Measurements from ENCODE around the gene ATP2B3. TPM values are rescaled to one million over a fixed set of nuclear protein-coding genes. Genes with fewer than 3 reads are reported as not detected.

The ATP2B3 gene
- total and polyA plus RNA-seq, 2 of the 4 experiments (the other 2 are of a cell fraction), result under 0.01 to 0.03 TPM

- Histone ChIP-seq H4K8ac (ENCODE audit: low read depth in 2 of 2, low read length in 2 of 2) (no peak overlapping the region), H2BK120ac (ENCODE audit: low read depth, low read length) (no peak overlapping the region), H2BK5ac (ENCODE audit: low read depth, low read length, poor library complexity, severe bottlenecking) (no peak overlapping the region), H3K9me3 (ENCODE audit: control insufficient read depth, insufficient read depth, low read length) (peaks cover 8% of the 10 kb centered on the region), H3K14ac (replicated peaks; ENCODE audit: low read depth, low read length) (no peak overlapping the region), H2BK20ac (ENCODE audit: low read depth, low read length) (no peak overlapping the region), H3K18ac (ENCODE audit: low read depth, low read length) (no peak overlapping the region), H3K79me1 (ENCODE audit: low read depth in 1 of 2, low read length in 2 of 2) (no peaks in the 10 kb centered on the region), H3K4me1 (ENCODE audit: control insufficient read depth, insufficient read depth, low read length) (no peaks in the 10 kb centered on the region), H3K9ac (ENCODE audit: low read depth, low read length) (no peak overlapping the region), H3K27ac (ENCODE audit: insufficient read depth, low read length) (no peak overlapping the region), H4K20me1 (ENCODE audit: insufficient read depth, low read length) (no peaks in the 10 kb centered on the region), H3K9me1 (ENCODE audit: insufficient read depth, low read length) (no peaks in the 10 kb centered on the region), H4K91ac (ENCODE audit: insufficient read depth, low read depth, low read length) (no peak overlapping the region), H2BK15ac (ENCODE audit: low read depth, low read length) (no peak overlapping the region), H3K4me3 (ENCODE audit: insufficient read depth, low read depth, low read length) (no peak overlapping the region), H3K4ac (ENCODE audit: low read depth, low read length) (no peak overlapping the region), H3K23ac (ENCODE audit: low read depth, low read length) (no peak overlapping the region), H3K27me3 (ENCODE audit: control insufficient read depth, insufficient read depth, low read length) (peaks cover 27% of the 10 kb centered on the region), H3K4me2 (ENCODE audit: low read depth, low read length) (no peak overlapping the region), H2AK9ac (replicated peaks; ENCODE audit: low read depth, low read length, poor library complexity) (no peak overlapping the region), H2AFZ (replicated peaks; ENCODE audit: low read length, poor library complexity) (peak overlapping the region; percentile 8), H4K5ac (ENCODE audit: low read depth, low read length) (no peak overlapping the region), H3K56ac (ENCODE audit: extremely low read depth, insufficient read depth, low read length) (no peak overlapping the region), H2AK5ac (ENCODE audit: low read depth, low read length) (no peak overlapping the region), H3K36me3 (ENCODE audit: control insufficient read depth, insufficient read depth, low read length) (no peaks in the 10 kb centered on the region)
- BruUV-seq (replicated peaks), result no TSS peak
- in situ Hi-C loops (cut with MboI; ENCODE audit: low sequenced_read_pairs), result no loop called here
- dilution Hi-C loops (cut with HindIII; ENCODE audit: low sequenced_read_pairs, unreplicated experiment), result no loop called here
- 41% methylated on average over 5 of the region's 15 CpGs; no CpG with 5 or more reads in 1 of the 2 experiments for WGBS, 2 experiments (ENCODE audit: extremely low coverage in 2 of 2, insufficient read length in 1 of 2)
- ATAC-seq (ENCODE audit: low read depth) (peak; percentile 51), DNase-seq (no peak)
- ChIA-PET CTCF (no interaction called here), POLR2A (ENCODE audit: unreplicated experiment) (no interaction called here)
- intact Hi-C loops (cut with micrococcal nuclease), result no loop called here
- no peak for TF ChIP-seq RAD21 (IDR thresholded peaks at IDR 0.05; ENCODE audit: low read length)
- no peak for TF ChIP-seq MAFK (IDR thresholded peaks at IDR 0.05; ENCODE audit: low read depth, low read length)
- no peak for TF ChIP-seq CHD1 (IDR thresholded peaks at IDR 0.05; ENCODE audit: low read depth, low read length)
- TF ChIP-seq FOS (IDR thresholded peaks at IDR 0.05; ENCODE audit: low read depth, low read length), result no peak
- no peak for TF ChIP-seq NFE2L2 (IDR thresholded peaks at IDR 0.05; ENCODE audit: low read depth, low read length)
- no peak for TF ChIP-seq MAZ (IDR thresholded peaks at IDR 0.05; ENCODE audit: borderline replicate concordance, low read depth, low read length)
- no peak for TF ChIP-seq USF2 (IDR thresholded peaks at IDR 0.05; ENCODE audit: low read depth, low read length)
- no peak for TF ChIP-seq ELK1 (IDR thresholded peaks at IDR 0.05; ENCODE audit: borderline replicate concordance, low read depth, low read length)
- no peak for TF ChIP-seq CTCF (conservative IDR thresholded peaks at IDR 0.05; ENCODE audit: low read depth, low read length)
- no peak for TF ChIP-seq SMC3 (IDR thresholded peaks at IDR 0.05; ENCODE audit: low read depth, low read length)
- TF ChIP-seq MXI1 (IDR thresholded peaks at IDR 0.05; ENCODE audit: borderline replicate concordance, low read depth, low read length), result no peak
Observed at GRCh38 chrX:153627675-153628111, 110.3 kb downstream of the ATP2B3 start.
